GM19239 (cell line): Measurements from ENCODE around the gene LY6G5B.

ENCODE experiments used
- DNase-seq: peaks from one replicate; pipeline ENCODE4 v3.0.0; 2011; ENCODE audit warnings: low spot score; ENCODE audit not compliant: insufficient read length
- FAIRE-seq: peaks from 2 replicates; lab custom pipeline; 2011; peaks lifted over from hg19 to GRCh38; lab: Jason Lieb, UNC

The LY6G5B gene

DNA sequence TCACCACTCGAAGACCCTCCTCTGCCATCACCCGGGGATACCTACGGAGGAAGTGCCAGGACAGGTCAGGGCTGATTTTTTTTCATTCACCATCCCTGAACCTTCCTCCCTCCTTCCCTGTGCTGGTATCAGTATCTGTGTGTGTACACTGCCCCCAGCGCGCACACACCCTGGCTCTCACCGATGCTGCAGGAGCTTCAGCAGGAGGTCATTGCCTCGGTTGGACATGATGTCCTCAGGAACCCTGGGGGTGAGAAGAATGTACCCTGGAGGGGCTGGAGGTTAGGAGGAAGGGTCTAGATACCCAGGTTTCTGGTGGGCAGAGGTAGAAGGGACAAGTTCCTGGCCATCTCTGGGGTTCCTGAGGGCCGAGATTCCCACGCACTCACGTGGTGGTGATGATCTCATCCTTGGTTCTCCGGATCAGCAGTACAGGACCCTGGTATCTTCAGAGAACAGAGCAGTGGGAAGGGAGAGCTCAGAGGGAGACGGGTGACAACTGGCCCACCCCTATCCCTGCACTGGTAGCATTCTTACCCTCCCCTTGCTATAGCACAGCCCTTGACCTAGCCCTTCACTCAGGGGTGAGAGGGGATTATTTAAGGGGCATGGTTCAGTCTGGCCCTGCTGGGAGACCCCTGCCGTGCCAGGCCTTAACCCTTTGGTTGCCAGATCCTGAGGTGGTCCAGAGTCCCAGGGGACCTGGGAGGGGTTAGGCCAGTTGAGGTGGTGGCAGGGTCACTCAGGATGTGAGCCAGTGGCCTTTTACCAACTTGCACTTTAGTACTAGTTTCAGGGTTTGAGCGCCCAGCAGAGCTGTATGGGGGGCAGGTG lies 18.3 kb downstream of the LY6G5B start:
- DNase-seq (no peak), FAIRE-seq (no peak)

DNA sequence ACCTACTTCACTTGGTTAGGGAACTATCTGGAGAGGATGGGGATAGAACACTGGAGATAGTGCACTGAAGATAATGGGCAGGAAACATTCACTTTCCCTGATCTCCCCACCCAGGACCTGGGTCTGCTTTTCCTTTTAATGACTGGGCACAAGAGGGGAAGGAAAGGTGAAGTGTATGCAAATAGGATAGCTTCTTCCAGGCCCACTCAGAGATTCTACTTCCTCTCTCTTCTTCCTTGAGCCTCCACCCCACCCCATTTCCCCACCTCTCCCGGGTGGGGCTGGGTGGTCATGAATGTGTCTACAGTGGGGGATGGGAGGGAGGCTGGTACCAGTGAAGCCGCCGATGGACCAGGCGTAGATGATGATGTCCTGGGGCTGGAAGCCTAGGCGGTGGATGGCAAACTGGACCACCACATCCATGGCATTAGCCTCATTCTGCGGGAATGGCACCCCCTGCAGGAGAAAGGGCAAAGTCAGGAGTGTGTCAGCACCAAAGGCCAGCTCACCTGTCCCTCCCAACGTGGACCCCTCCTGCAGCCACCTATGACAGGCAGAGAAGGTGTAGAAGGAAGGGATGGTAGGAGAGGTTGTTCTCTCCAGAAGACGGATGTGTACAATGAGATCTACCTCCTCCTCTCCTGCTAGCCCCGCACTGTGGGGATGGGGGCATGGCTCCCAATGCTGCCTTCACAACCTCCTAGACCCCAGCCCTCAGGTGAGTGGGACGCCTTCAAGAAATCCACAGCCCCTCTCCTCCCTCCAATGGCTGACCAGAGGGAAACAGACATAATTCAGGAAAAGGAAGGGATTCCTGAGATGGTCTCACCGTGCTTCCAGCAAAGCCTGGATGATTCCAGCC lies 19.7 kb downstream of the LY6G5B start:
- no peak for FAIRE-seq

GRCh38 chr6:31690231-31691077 lies 20.7 kb downstream of the LY6G5B start:
- no peak for DNase-seq
- no peak for FAIRE-seq

More for the DNA sequence above, 19.7 kb downstream of the LY6G5B start:
- DNase-seq = no peak

DNA sequence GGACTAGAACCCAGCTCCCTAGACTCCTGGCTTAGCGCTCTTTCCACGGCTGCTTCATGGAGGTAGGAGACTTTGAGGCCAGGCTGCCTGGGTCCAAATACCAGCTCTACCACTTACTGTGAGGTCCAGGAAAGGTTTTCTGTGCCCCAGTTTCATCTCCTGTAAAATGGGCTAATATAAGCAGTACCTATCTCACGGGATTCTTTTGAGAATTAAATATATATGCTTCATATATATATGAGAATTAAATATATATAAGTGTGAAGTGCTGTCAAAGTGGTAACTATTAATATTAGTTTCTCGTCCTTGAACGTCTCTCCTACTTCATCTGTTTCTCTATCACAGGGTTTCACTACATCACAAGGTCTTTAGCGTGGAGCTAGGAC lies 21.3 kb downstream of the LY6G5B start:
- FAIRE-seq (no peak), DNase-seq (no peak)

- DNase-seq (no peak), FAIRE-seq (no peak)
Measured at GRCh38 chr6:31691564-31692108, 21.9 kb downstream of the LY6G5B start.

DNA sequence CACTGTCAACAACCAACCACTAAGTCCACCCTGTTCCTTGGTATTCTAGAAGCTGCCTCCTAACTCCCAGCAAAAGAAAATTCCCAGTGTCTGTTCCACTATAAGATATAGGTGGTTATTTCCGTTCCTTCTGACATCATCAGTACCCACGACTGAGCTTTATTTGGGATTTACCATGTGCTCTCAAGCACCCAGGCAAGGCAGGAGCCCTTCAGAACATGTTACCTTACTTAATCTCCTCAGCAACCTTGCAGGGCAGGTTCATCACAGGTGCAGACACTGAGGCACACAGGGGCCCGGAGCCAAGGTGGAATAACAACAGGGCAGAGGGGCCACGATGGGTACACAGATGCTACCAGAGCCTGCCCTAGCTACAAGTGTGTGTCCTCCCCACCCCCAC lies 22.6 kb downstream of the LY6G5B start:
- FAIRE-seq = no peak

DNA sequence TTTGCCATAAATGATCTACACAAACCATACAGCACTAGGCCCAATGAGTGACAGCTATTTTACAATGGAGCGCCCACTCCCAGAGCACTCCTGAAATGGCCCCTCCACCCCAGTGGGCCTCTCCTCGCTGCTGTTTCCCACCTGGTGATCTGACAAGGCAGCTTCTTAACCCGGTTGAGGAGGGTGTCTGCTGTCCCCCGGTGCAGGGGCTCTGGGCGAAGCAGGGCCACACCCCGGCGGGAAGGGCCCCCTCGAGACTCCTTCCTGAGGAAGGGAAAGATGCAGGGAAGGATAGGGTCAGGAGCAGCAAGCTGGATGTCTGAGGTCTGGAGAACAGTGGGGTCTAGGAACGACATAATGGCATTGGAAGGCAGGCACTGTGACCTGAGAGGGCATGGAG lies 23.1 kb downstream of the LY6G5B start:
- FAIRE-seq = no peak
- no peak for DNase-seq

More for the DNA sequence above, 22.6 kb downstream of the LY6G5B start:
- no peak for DNase-seq

- no peak for DNase-seq
- no peak for FAIRE-seq
Measured at GRCh38 chr6:31693535-31693934, 23.8 kb downstream of the LY6G5B start.

DNA sequence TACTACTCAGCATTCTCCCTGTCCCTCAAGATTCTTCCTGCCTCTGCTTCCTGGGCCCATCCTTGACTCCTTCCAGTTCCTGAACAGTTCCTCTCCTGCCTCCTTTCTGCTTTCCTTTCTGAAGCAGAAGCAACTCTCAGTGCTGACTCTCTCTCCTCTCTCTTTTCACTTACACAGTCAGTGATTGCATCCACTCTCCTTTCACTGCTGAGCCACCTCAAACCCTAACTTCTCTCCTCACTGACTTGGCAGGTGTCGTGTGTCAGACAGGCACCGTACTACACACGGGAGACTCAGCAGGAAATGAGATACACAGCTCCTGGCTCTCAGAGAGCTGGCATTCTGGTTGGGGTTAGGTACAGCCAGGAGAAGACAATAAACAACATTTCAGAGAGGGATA lies 27.8 kb downstream of the LY6G5B start:
- FAIRE-seq (no peak), DNase-seq (no peak)

DNA sequence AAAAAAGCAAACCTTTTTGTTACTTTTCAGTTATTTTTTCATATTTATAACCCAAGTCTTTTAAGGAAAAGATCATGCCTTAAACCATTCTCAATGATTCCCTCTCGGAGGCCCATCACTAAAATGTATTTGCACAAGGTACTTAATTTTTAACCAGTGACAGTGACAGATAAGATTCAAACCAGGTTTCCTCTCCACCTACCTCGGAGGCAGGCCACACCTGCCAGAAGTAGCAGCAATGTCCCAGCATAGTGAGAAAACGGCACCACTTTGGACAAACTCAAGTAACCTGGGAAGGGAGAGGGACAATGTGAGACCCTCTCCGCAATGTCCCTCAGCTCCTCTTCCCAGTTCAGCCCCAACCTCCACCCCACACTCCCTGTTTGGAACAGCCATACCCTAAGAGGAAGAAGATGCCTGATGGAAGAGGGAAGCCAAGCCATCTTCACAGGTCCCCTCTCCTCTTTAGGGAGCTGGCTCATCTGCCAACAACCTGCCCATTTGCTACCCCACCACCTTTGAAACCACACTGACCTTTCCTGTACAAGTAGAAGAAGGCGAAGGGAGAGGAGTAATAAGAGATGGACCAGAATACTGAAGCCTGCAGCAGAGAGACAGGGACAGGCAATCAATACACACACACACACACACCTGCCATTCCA lies 31.1 kb downstream of the LY6G5B start:
- no peak for DNase-seq
- FAIRE-seq = no peak

- no peak for DNase-seq
- peak; percentile 31 for FAIRE-seq
Measured at GRCh38 chr6:31701666-31702404, 32.1 kb downstream of the LY6G5B start.

GRCh38 chr6:31702405-31702818 lies 32.6 kb downstream of the LY6G5B start:
- DNase-seq (no peak), FAIRE-seq (peak; percentile 4)

GRCh38 chr6:31702819-31703716 lies 33.3 kb downstream of the LY6G5B start, which contains the start of gene ABHD16A:
TSS of gene ABHD16A (minus strand) at chr6:31703324. CDS start at chr6:31703281, 43 bp downstream.
- DNase-seq = peak; percentile 97

GRCh38 chr6:31705931-31706330 lies 36.2 kb downstream of the LY6G5B start:
- no peak for DNase-seq
- FAIRE-seq = no peak

More at GRCh38 chr6:31702819-31703716, 33.3 kb downstream of the LY6G5B start, which contains the start of gene ABHD16A:
- peak; percentile 97 for FAIRE-seq

- FAIRE-seq (no peak), DNase-seq (no peak)
Measured at GRCh38 chr6:31706599-31706998, 36.8 kb downstream of the LY6G5B start, which contains the start of gene LY6G6F. TSS of gene LY6G6F (plus strand) at chr6:31706866. CDS start at chr6:31706907, 41 bp downstream.

DNA sequence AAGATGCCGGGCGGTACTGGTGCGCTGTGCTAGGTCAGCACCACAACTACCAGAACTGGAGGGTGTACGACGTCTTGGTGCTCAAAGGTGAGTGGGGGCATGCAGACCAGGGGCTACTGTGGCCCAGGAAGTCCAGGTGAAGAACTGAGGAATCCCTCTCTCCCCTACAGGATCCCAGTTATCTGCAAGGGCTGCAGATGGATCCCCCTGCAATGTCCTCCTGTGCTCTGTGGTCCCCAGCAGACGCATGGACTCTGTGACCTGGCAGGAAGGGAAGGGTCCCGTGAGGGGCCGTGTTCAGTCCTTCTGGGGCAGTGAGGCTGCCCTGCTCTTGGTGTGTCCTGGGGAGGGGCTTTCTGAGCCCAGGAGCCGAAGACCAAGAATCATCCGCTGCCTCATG lies 37.9 kb downstream of the LY6G5B start:
- DNase-seq (no peak), FAIRE-seq (no peak)

DNA sequence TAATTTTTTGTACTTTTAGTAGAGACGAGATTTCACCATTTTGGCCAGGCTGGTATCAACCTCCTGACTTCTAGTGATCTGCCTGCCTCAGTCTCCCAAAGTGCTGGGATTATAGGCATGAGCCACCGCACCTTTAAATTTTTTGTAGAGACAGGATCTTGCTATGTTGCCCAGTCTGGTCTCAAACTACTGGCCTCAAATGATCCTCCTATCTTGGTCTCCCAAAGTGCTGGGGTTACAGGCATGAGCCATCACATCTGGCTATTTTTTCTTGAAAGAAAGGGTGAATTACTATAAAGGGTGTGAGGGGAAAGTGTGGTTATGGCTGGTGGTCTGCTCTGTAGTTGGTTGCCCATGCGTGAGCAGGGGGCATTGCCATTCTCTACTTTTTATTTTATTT lies 38.4 kb downstream of the LY6G5B start:
- FAIRE-seq (no peak), DNase-seq (no peak)
